Measurements from ENCODE around the gene BCR. TPM values are rescaled to one million over a fixed set of nuclear protein-coding genes. Genes with fewer than 3 reads are reported as not detected.

BCR gene
- total RNA-seq, 4 donors from 2014 or later, result 38.7 to 50.0 (median 47.5) TPM

DNA sequence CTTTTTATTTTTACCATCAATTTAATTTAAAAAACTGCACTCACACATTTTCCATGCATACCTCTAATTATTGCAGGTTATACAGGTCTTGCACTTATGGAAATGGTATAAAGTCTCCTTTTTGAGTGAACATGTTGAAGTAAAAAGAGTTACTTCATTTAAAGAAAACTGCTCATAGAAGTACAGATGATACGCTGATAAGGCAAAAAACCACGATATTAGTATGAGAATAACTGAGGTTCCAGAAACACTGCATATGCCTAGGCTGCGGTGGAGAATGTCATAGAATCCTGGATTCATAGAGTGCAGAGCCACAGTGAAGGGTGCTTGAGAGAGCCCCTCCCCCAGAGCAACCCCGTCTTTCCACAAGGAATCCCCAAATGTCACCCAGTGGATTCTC lies 175.8 kb downstream of the BCR start:
- whole genome bisulfite sequencing, 2 donors, result 60 to 74% methylated on average over 4 of the region's 4 CpGs
- TF ChIP-seq, protein P1, sequence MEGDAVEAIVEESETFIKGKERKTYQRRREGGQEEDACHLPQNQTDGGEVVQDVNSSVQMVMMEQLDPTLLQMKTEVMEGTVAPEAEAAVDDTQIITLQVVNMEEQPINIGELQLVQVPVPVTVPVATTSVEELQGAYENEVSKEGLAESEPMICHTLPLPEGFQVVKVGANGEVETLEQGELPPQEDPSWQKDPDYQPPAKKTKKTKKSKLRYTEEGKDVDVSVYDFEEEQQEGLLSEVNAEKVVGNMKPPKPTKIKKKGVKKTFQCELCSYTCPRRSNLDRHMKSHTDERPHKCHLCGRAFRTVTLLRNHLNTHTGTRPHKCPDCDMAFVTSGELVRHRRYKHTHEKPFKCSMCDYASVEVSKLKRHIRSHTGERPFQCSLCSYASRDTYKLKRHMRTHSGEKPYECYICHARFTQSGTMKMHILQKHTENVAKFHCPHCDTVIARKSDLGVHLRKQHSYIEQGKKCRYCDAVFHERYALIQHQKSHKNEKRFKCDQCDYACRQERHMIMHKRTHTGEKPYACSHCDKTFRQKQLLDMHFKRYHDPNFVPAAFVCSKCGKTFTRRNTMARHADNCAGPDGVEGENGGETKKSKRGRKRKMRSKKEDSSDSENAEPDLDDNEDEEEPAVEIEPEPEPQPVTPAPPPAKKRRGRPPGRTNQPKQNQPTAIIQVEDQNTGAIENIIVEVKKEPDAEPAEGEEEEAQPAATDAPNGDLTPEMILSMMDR (IDR thresholded peaks at IDR 0.05), result no peak
- TF ChIP-seq POLR2A (IDR thresholded peaks at IDR 0.05), result no peak
- no peak for DNase-seq
- Histone ChIP-seq H3K9me3 (no peaks in the 10 kb centered on the region), H3K27ac (no peak overlapping the region), H3K27me3 (peaks cover 0 to 32% (median 0%) of the 10 kb centered on the region in 4 donors), H3K36me3 (no peaks in the 10 kb centered on the region), H3K4me3 (no peak overlapping the region), H3K4me1 (no peaks in the 10 kb centered on the region)
- intact Hi-C loops (cut with DNase I), result no loop called here

DNA sequence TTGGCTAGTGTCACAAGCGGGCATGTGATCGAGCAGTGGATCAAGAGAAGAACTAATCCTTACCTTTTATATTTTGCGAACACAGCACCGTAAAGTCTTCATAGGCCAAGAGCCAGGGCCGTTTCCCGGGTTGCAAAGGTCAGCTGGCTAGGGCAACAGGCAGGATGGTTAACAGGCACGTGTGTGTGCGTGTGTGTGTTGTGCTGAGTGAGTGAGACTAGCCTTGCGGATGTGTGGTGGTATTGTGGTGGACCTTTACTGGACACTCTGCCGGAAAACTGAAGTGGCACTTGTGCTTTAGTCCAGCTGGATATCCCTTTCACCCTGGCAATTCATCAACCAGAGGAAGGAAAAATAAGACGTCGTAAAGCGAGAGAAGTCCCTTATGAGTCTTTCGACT lies 176.7 kb downstream of the BCR start:
- no peaks in the 10 kb centered on the region for H3K4me1 ChIP-seq
- no peak for TF ChIP-seq POLR2A (IDR thresholded peaks at IDR 0.05)
- TF ChIP-seq, protein P1 (IDR thresholded peaks at IDR 0.05), result no peak
- no peak for DNase-seq
- no peak overlapping the region for H3K4me3 ChIP-seq
- no peaks in the 10 kb centered on the region for H3K36me3 ChIP-seq
- H3K9me3 ChIP-seq, result no peaks in the 10 kb centered on the region
- 66 to 67% methylated on average over 12 to 14 of the region's 14 CpGs for WGBS, 2 donors
- H3K27ac ChIP-seq, result no peak overlapping the region
- H3K27me3 ChIP-seq, result peaks cover 0 to 25% (median 0%) of the 10 kb centered on the region in 4 donors
- intact Hi-C loops (cut with DNase I), result no loop called here

DNA sequence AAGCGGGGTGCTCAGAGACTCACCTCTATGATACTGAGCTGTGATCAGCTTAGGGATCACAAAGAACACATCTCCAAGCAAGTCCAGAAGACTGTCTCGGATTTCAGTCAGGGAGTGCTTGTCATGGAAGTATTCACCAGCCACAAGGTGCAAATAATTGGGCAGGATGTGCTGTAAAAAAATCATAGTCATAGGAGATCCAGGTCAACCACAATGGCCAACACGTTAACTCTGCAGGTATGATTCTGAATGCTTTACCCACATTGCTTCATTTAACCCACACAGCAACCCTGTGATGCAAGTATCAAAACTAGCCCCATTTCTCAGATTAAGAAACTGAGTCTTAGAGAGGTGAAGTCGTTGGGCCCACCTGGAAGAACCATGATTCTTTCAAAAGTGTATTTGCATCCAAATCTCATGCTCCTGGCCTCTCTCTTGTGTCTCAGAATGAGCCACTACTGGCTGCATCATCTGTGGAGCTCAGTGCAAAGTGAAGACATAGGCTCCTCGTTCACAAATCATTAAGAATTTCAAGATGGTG lies 179.3 kb downstream of the BCR start:
- no peaks in the 10 kb centered on the region for H3K36me3 ChIP-seq
- H3K9me3 ChIP-seq, result no peaks in the 10 kb centered on the region
- 55 to 68% methylated on average over 4 to 5 of the region's 5 CpGs for WGBS, 2 donors
- no peak for TF ChIP-seq POLR2A (IDR thresholded peaks at IDR 0.05)
- TF ChIP-seq, protein P1 (IDR thresholded peaks at IDR 0.05), result no peak
- no peak overlapping the region for H3K27ac ChIP-seq
- no peaks in the 10 kb centered on the region for H3K4me1 ChIP-seq
- H3K27me3 ChIP-seq, result peaks cover 0 to 11% (median 0%) of the 10 kb centered on the region in 4 donors
- intact Hi-C loops (cut with DNase I), result no loop called here
- H3K4me3 ChIP-seq, result no peak overlapping the region
- DNase-seq, result no peak

DNA sequence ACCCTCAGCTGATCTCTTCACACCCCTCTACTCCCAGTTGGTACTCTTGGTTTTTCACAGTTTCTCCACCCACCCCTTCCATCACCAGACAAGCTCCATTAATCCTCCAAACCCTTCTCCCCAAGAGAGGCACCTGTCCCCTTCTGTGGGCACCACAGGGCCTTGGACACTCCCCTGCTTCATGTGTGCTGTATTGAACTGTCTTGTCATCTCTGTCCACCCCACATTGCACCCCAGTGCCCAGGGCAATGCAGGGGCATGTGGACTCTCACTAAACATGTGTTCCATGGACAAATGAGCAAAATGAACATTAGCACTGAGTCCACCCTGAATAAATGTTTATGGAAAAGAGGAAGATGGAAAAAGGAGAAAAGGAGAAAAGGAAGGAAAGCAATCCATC lies 181.4 kb downstream of the BCR start:
- DNase-seq, result no peak
- intact Hi-C loops (cut with DNase I), result no loop called here
- TF ChIP-seq, protein P1 (IDR thresholded peaks at IDR 0.05), result no peak
- Histone ChIP-seq H3K27ac (no peak overlapping the region), H3K4me3 (no peak overlapping the region), H3K4me1 (no peaks in the 10 kb centered on the region), H3K36me3 (no peaks in the 10 kb centered on the region), H3K9me3 (no peaks in the 10 kb centered on the region), H3K27me3 (peaks cover 0 to 14% (median 0%) of the 10 kb centered on the region in 4 donors)

DNA sequence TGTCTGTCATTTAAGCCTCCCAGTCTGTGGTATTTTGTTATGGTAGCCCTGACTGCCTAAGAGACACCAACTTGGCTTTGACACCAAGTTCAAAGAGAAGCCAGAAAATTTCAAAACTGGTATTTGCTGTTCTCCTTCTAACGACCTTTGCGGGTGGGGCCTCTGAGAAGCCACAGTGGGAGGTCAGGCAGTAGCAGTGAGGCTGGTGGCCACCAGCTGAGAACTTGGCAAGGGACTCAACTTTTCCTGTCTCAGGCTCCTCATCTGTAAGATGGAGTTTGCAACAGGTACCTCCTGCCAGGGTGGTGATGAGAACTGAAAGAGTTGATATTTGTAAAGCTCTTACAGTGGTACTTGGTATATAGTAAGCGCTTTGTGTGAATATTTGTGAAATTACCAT lies 183.4 kb downstream of the BCR start:
- Histone ChIP-seq H3K27ac (no peak overlapping the region), H3K36me3 (no peaks in the 10 kb centered on the region), H3K4me3 (no peak overlapping the region), H3K9me3 (no peaks in the 10 kb centered on the region), H3K4me1 (no peaks in the 10 kb centered on the region), H3K27me3 (peaks cover 0 to 33% (median 0%) of the 10 kb centered on the region in 4 donors)
- DNase-seq, result no peak
- intact Hi-C loops (cut with DNase I), result no loop called here
- TF ChIP-seq, protein P1 (IDR thresholded peaks at IDR 0.05), result no peak
- TF ChIP-seq POLR2A (IDR thresholded peaks at IDR 0.05), result no peak
- WGBS, 2 donors, result 60 to 80% methylated on average over 2 of the region's 3 CpGs
